ENCODE measurements around the gene THUMPD3. TPM values are rescaled to one million over a fixed set of nuclear protein-coding genes. Genes with fewer than 3 reads are reported as not detected.

THUMPD3 gene
- total RNA-seq, 1 experiment from 2014 or later: 48.4 TPM

DNA sequence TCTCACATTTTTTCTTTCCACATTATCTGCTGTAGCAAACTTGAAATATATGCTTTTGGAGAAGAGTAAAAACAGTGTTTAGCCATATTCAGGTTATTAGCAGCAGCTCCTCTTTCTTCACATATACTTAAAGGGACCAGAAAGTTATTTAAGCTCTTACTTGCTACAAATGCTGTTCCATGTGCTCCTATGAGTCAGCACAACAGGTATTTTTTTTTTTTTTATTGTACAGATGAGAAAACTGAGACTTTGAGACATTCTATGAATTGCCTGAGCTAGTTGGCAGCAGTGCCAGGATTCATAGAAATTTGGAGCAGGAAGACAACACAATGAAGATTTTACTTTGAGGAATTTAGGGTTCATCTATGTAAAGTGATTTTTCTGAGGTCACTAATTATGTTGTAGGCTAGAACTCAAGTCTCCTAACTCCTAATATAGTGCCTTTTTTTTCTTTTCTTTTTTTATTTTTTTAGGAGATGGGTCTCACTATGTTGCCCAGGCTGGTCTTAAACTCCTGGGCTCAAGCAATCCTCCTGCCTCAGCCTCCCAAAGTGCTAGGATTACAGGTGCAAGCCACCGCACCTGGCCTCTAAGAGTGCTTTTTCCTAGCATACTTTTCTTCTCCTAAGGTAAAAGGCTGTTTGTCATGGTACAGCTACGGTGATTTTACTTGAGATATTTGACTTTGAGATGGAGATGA, 58.1 kb downstream of the THUMPD3 start:
- peak; percentile 31 for DNase-seq (ENCODE audit: low read depth)

DNA sequence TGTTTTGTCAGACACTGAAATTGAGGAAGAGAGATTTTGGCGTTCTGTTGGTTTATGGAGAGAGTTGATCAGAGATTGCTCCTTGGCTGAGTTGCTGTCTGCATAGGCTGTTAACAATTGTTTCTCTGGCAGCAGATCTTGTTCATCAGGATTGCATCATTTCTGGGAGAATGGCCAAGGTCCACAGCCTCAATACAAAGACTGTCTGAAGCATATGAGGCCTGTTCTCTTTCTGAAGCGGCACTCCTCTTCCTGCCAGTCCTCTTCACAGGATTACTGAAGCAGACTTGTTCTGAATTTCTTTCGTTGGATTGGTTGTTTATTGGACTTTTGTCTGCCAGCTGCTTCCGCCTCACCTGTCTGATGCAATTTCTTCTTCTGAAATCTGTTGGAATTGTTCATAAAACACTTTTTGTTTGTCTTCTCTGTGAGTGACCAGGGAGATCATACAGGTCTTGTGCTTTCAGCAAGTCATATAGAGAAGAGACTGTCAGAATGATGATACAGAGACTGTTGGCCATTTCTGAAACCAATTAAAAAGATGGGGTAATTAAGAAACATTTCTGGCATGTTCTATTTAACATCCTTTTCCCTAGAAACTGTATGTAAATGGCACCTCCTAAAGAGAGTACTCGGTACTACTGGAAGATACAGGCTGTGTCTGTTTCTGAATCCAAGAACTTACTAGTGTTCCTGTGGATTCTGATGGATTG, 60.0 kb downstream of the THUMPD3 start:
- peak; percentile 97 for DNase-seq (ENCODE audit: low read depth)

DNA sequence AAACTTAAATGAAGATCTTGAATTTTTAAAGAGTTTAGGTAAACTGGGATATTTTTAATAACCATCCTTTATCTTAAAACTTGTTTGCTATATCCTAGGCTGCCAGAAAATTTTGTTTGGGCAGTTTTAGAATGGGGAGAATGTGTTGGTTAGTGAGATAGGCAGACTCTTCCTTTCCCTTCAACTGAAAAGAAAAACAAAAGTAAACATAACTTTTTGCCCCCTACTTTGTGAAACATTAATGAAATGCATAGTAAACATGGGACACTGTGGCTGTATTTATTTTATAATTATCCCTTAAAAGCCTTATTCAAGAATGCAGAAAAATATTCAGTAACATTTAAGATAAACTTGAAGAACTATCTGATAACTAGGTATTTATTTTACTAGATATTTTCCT, 65.6 kb downstream of the THUMPD3 start:
- no peak for DNase-seq (ENCODE audit: low read depth)

DNA sequence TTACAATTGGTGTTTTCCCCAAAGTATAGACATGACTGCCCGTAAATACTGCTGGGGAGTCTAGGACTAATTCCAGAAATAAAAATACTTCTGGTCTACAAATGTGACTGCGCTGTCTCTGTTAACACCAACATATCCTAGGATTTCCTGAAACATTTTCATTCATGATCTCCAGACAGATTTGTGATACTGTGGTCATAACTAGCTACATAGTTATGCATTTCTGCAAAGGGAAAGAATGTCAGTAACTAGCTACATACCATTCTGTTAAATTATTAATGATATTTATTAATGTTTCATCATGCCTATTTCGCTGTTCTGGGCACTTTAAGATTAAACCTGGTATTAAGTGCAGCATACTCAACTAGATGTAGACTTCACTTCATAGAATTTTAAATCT, 67.9 kb downstream of the THUMPD3 start:
- no peak for DNase-seq (ENCODE audit: low read depth)

DNA sequence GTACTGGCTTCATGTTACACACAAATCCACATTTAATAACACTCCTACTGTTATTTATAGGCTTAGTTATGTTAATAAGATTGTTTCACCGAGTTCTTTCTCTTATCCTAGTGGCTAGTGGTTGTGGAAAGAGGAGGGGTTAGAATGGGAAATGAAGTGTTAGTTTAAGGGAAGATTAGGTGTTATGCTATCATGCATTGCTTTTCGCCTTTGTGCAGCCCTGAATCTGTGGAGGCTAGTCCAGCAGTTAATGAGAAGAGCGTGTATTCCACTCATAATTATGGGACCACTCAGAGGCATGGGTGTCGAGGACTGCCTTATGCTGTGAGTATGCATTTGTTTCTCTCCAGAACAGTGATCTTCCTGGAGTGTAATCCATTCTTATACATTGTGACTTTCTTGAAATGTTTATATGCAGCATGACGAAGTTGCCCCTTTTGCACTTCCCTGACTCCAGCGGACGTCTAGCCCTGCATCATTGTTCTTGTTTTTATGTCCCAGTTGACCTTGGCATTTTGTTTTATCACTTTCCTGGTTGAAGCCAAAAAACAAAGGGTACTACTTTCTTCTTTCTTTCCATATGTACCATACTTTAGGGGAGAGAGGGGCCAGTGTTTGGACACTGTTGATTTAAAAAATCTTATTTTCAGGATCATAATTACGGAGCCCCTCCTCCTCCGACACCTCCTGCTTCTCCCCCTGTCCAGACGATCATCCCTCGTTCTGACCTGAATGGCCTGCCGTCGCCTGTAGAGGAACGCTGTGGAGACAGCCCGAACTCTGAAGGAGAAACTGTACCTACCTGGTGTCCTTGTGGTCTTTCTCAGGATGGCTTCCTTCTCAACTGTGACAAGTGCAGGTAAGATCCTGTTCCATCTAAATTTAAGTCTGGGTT, 71.0 kb downstream of the THUMPD3 start:
- DNase-seq (ENCODE audit: low read depth): no peak

DNA sequence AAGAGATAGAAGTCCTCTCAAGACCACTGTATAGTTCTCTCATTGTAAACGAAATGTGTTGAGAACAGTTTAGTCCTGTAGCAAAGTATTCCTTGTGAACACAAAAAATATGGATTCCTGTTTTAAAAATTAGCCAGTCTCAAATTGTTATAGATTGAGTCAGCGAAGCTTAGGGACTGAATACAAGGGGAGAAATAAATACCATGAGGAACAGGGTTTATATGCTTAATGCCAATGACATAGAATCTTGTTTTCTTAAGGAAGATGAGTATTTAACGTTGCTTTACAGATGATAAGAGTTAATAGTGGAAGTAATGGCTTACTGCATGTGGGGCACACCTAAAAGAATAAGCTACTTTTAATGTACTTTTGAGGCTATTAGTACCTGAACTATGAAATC, 72.5 kb downstream of the THUMPD3 start:
- no peak for DNase-seq (ENCODE audit: low read depth)

Other genes with a start within 250 kb of the THUMPD3 start
- gene SRGAP3, start 113.4 kb upstream of the THUMPD3 start, total RNA-seq (2014; rRNA removed; shearing (Covaris generic)): 2.3 and 3.6 TPM in 2 replicates
- 56.8 and 58.4 TPM in 2 replicates for gene SETD5, start 34.6 kb downstream of the THUMPD3 start, total RNA-seq (2014; rRNA removed; shearing (Covaris generic))
- gene LHFPL4, start 190.8 kb downstream of the THUMPD3 start, total RNA-seq (2014; rRNA removed; shearing (Covaris generic)): not detected in 2 replicates

All from RPMI7951 (cell line).